NCI-H446 (cell line): ENCODE results near the gene FAM209B.
"Not testable (repeated sequence)": the region's sequence is repeated elsewhere in the genome, so short reads cannot be mapped to it uniquely, and the experiment has no call there.

Source experiments
- DNase-seq, 2 experiments: peaks; one replicate each; lab custom pipeline; 2025; lab: John Stamatoyannopoulos, UW

The FAM209B gene

GRCh38 chr20:56540415-56540814 is 7.4 kb downstream of the FAM209B start:
- no peak for DNase-seq

GRCh38 chr20:56542489-56543030 is 9.5 kb downstream of the FAM209B start:
- no peak for DNase-seq

- DNase-seq = no peak
These were observed 18.5 kb downstream of the FAM209B start for GRCh38 chr20:56551571-56551970.

- no peak for DNase-seq
These were observed 20.0 kb downstream of the FAM209B start for GRCh38 chr20:56552911-56553629.

- peak; percentile 79 to 93 for DNase-seq
These were observed 21.8 kb downstream of the FAM209B start for GRCh38 chr20:56554869-56555268.

GRCh38 chr20:56558968-56559367 is 25.9 kb downstream of the FAM209B start:
- DNase-seq = no peak

GRCh38 chr20:56564526-56564925 is 31.5 kb downstream of the FAM209B start:
- not testable (repeated sequence) for DNase-seq

GRCh38 chr20:56565511-56565910 is 32.5 kb downstream of the FAM209B start:
- DNase-seq = no peak

GRCh38 chr20:56566621-56567020 is 33.6 kb downstream of the FAM209B start:
- no peak for DNase-seq

- DNase-seq = no peak
These were observed 37.8 kb downstream of the FAM209B start for GRCh38 chr20:56570832-56571231.

- DNase-seq = no peak
These were observed 39.1 kb downstream of the FAM209B start for GRCh38 chr20:56572172-56572571.

- DNase-seq = no peak
These were observed 40.9 kb downstream of the FAM209B start for GRCh38 chr20:56573986-56574385.

- no peak for DNase-seq
These were observed 41.6 kb downstream of the FAM209B start for GRCh38 chr20:56574531-56575142.

- no peak for DNase-seq
These were observed 42.1 kb downstream of the FAM209B start for GRCh38 chr20:56575157-56575556.

GRCh38 chr20:56575961-56576360 is 42.9 kb downstream of the FAM209B start:
- no peak for DNase-seq

- DNase-seq = no peak
These were observed 46.3 kb downstream of the FAM209B start for GRCh38 chr20:56579301-56579710.

GRCh38 chr20:56580226-56580625 is 47.2 kb downstream of the FAM209B start:
- no peak for DNase-seq

- DNase-seq = no peak
These were observed 48.7 kb downstream of the FAM209B start for GRCh38 chr20:56581701-56582100.

- no peak for DNase-seq
These were observed 49.5 kb downstream of the FAM209B start for GRCh38 chr20:56582542-56582941.

- DNase-seq = no peak
These were observed 51.9 kb downstream of the FAM209B start for GRCh38 chr20:56584916-56585315.
